Trophoblast cell (in vitro differentiated cells and primary cell): ENCODE measurements around the gene FAM120B.

Experiments
- DNase-seq, 2 donors: peaks; one replicate each; pipeline ENCODE4 v3.0.0-alpha.2; 2016
- H2AFZ ChIP-seq: 2 replicates; pipeline ENCODE4 v1.6.1; 2013; ENCODE audit warnings: low read length, moderate library complexity, mild to moderate bottlenecking; ENCODE audit not compliant: insufficient read depth, poor library complexity
- H2AK5ac ChIP-seq: 2 replicates; pipeline ENCODE4 v1.6.1; 2013; ENCODE audit warnings: mild to moderate bottlenecking, low read length
- H2BK120ac ChIP-seq: 2 replicates; pipeline ENCODE4 v1.6.1; 2013; ENCODE audit warnings: low read length, mild to moderate bottlenecking, moderate library complexity; ENCODE audit not compliant: insufficient read depth, poor library complexity
- H2BK12ac ChIP-seq: 2 replicates; pipeline ENCODE4 v1.6.1; 2013; ENCODE audit warnings: mild to moderate bottlenecking, low read length, moderate library complexity
- H2BK5ac ChIP-seq: 2 replicates; pipeline ENCODE4 v1.6.1; 2013; ENCODE audit warnings: low read length, low read depth, moderate library complexity, mild to moderate bottlenecking; ENCODE audit not compliant: poor library complexity
- H3K14ac ChIP-seq: 2 replicates; pipeline ENCODE4 v1.6.1; 2013; ENCODE audit warnings: mild to moderate bottlenecking, low read length
- H3K18ac ChIP-seq: 2 replicates; pipeline ENCODE4 v1.6.1; 2013; ENCODE audit warnings: mild to moderate bottlenecking, low read length
- H3K23ac ChIP-seq: 2 replicates; pipeline ENCODE4 v1.6.1; 2013; ENCODE audit warnings: low read length
- H3K27ac ChIP-seq: 2 replicates; pipeline ENCODE4 v1.5.1; 2013; ENCODE audit warnings: low read depth, mild to moderate bottlenecking, inconsistent platforms, low read length, moderate library complexity
- H3K27me3 ChIP-seq: 2 replicates; pipeline ENCODE4 v1.6.1; 2013; ENCODE audit warnings: inconsistent platforms, mild to moderate bottlenecking, low read length, moderate library complexity; ENCODE audit not compliant: insufficient read depth
- H3K36me3 ChIP-seq, 2 experiments: 1 replicate in 1 of 2; 2 replicates in 1 of 2; pipeline ENCODE4 v1.6.1; 2013; ENCODE audit warnings: low read length in 2 of 2, mild to moderate bottlenecking in 2 of 2, moderate library complexity in 1 of 2; ENCODE audit not compliant: insufficient read depth in 2 of 2, control insufficient read depth in 1 of 2
- H3K4ac ChIP-seq: 2 replicates; pipeline ENCODE4 v1.6.1; 2013; ENCODE audit warnings: low read depth, mild to moderate bottlenecking, low read length, moderate library complexity
- H3K4me1 ChIP-seq, 2 experiments: 1 replicate in 1 of 2; 2 replicates in 1 of 2; pipeline ENCODE4 v1.6.1; 2013; ENCODE audit warnings: low read length in 2 of 2, mild to moderate bottlenecking in 2 of 2, moderate library complexity in 1 of 2; ENCODE audit not compliant: insufficient read depth in 2 of 2, control insufficient read depth in 1 of 2
- H3K4me2 ChIP-seq: 2 replicates; pipeline ENCODE4 v1.6.1; 2013; ENCODE audit warnings: inconsistent platforms, mild to moderate bottlenecking, low read length, moderate library complexity
- H3K4me3 ChIP-seq: 2 replicates; pipeline ENCODE4 v1.5.1; 2013; ENCODE audit warnings: mild to moderate bottlenecking, low read depth, low read length, inconsistent platforms
- H3K79me1 ChIP-seq: one replicate; pipeline ENCODE4 v1.6.1; 2013; ENCODE audit warnings: low read length
- H3K79me2 ChIP-seq: 2 replicates; pipeline ENCODE4 v1.6.1; 2013; ENCODE audit warnings: low read length, mild to moderate bottlenecking; ENCODE audit not compliant: control insufficient read depth, insufficient read depth, poor library complexity
- H3K9ac ChIP-seq: 2 replicates; pipeline ENCODE4 v1.6.1; 2013; ENCODE audit warnings: mild to moderate bottlenecking, low read length
- H3K9me3 ChIP-seq: 2 replicates; pipeline ENCODE4 v1.6.1; 2013; ENCODE audit warnings: low read depth, mild to moderate bottlenecking, control low read depth, inconsistent platforms, low read length; ENCODE audit not compliant: insufficient read depth
- H4K12ac ChIP-seq: 2 replicates; pipeline ENCODE4 v1.6.1; 2013; ENCODE audit warnings: low read depth, mild to moderate bottlenecking, low read length, moderate library complexity
- H4K8ac ChIP-seq: 2 replicates; pipeline ENCODE4 v1.6.1; 2013; ENCODE audit warnings: low read depth, mild to moderate bottlenecking, low read length, moderate library complexity
- H4K91ac ChIP-seq: one replicate; pipeline ENCODE4 v1.6.1; 2013; ENCODE audit warnings: low read depth, mild to moderate bottlenecking, low read length, moderate library complexity
- WGBS: extraction: QIAGEN DNeasy Blood & Tissue Kit; methylation state at CpG from one replicate; pipeline ENCODE4 v1.1.7; 2013; ENCODE audit warnings: missing lambda C conversion rate; ENCODE audit not compliant: insufficient read length, insufficient coverage; ENCODE audit errors: extremely low coverage; 5-methylcytosine and 5-hydroxymethylcytosine counted together

Gene FAM120B

GRCh38 chr6:170415318-170415717, 108.8 kb downstream of the FAM120B start:
- H2BK120ac ChIP-seq: no peak overlapping the region
- H3K27me3 ChIP-seq: no peaks in the 10 kb centered on the region
- H2AK5ac ChIP-seq: no peak overlapping the region
- no peak overlapping the region for H4K12ac ChIP-seq
- H3K4ac ChIP-seq: no peak overlapping the region
- no peak overlapping the region for H3K14ac ChIP-seq
- no CpG with 5 or more reads among the region's 4 CpGs for WGBS
- no peaks in the 10 kb centered on the region for H3K4me1 ChIP-seq
- H3K18ac ChIP-seq: no peak overlapping the region
- H4K91ac ChIP-seq: no peak overlapping the region
- no peak overlapping the region for H3K27ac ChIP-seq
- H3K4me2 ChIP-seq: no peak overlapping the region
- H3K4me3 ChIP-seq: no peak overlapping the region
- H3K9ac ChIP-seq: no peak overlapping the region
- no peak overlapping the region for H4K8ac ChIP-seq
- H3K79me1 ChIP-seq: no peaks in the 10 kb centered on the region
- H2BK12ac ChIP-seq: no peak overlapping the region
- H3K23ac ChIP-seq: no peak overlapping the region
- H2BK5ac ChIP-seq: no peak overlapping the region
- H2AFZ ChIP-seq: no peak overlapping the region
- no peak for DNase-seq
- H3K79me2 ChIP-seq: no peaks in the 10 kb centered on the region
- H3K36me3 ChIP-seq: no peaks in the 10 kb centered on the region
- no peaks in the 10 kb centered on the region for H3K9me3 ChIP-seq

- no peak overlapping the region for H2BK12ac ChIP-seq
- H3K36me3 ChIP-seq: no peaks in the 10 kb centered on the region
- H3K14ac ChIP-seq: no peak overlapping the region
- H2AK5ac ChIP-seq: no peak overlapping the region
- no peaks in the 10 kb centered on the region for H3K27me3 ChIP-seq
- H3K23ac ChIP-seq: no peak overlapping the region
- no peak overlapping the region for H2BK5ac ChIP-seq
- no peak for DNase-seq
- no peak overlapping the region for H2AFZ ChIP-seq
- no peak overlapping the region for H2BK120ac ChIP-seq
- WGBS: no CpG with 5 or more reads among the region's 8 CpGs
- no peaks in the 10 kb centered on the region for H3K4me1 ChIP-seq
- H3K79me2 ChIP-seq: no peaks in the 10 kb centered on the region
- no peaks in the 10 kb centered on the region for H3K79me1 ChIP-seq
- H3K4me3 ChIP-seq: no peak overlapping the region
- no peak overlapping the region for H3K4me2 ChIP-seq
- no peak overlapping the region for H3K27ac ChIP-seq
- H3K4ac ChIP-seq: no peak overlapping the region
- no peak overlapping the region for H3K18ac ChIP-seq
- no peak overlapping the region for H3K9ac ChIP-seq
- H3K9me3 ChIP-seq: no peaks in the 10 kb centered on the region
- no peak overlapping the region for H4K8ac ChIP-seq
- H4K91ac ChIP-seq: no peak overlapping the region
- H4K12ac ChIP-seq: no peak overlapping the region
Observed at GRCh38 chr6:170416303-170416702, 109.7 kb downstream of the FAM120B start.

- no peak overlapping the region for H3K23ac ChIP-seq
- H3K4me1 ChIP-seq: no peaks in the 10 kb centered on the region
- no peaks in the 10 kb centered on the region for H3K27me3 ChIP-seq
- H2BK12ac ChIP-seq: no peak overlapping the region
- H3K27ac ChIP-seq: no peak overlapping the region
- H3K4me3 ChIP-seq: no peak overlapping the region
- no peak overlapping the region for H3K4me2 ChIP-seq
- no peak overlapping the region for H4K8ac ChIP-seq
- H2AK5ac ChIP-seq: no peak overlapping the region
- no peaks in the 10 kb centered on the region for H3K36me3 ChIP-seq
- no peak overlapping the region for H3K18ac ChIP-seq
- H3K79me1 ChIP-seq: no peaks in the 10 kb centered on the region
- H3K79me2 ChIP-seq: no peaks in the 10 kb centered on the region
- no peak overlapping the region for H3K14ac ChIP-seq
- H3K4ac ChIP-seq: no peak overlapping the region
- no peaks in the 10 kb centered on the region for H3K9me3 ChIP-seq
- H3K9ac ChIP-seq: no peak overlapping the region
- no peak for DNase-seq
- H4K12ac ChIP-seq: no peak overlapping the region
- H2BK120ac ChIP-seq: no peak overlapping the region
- no peak overlapping the region for H2BK5ac ChIP-seq
- WGBS: no CpG with 5 or more reads among the region's 10 CpGs
- H2AFZ ChIP-seq: no peak overlapping the region
- H4K91ac ChIP-seq: no peak overlapping the region
Observed at GRCh38 chr6:170416959-170417606, 110.5 kb downstream of the FAM120B start.

- no peaks in the 10 kb centered on the region for H3K9me3 ChIP-seq
- no peak overlapping the region for H3K27ac ChIP-seq
- H3K27me3 ChIP-seq: no peaks in the 10 kb centered on the region
- H2AFZ ChIP-seq: no peak overlapping the region
- H2AK5ac ChIP-seq: no peak overlapping the region
- no peak for DNase-seq
- no peaks in the 10 kb centered on the region for H3K36me3 ChIP-seq
- no peak overlapping the region for H3K14ac ChIP-seq
- H3K4me1 ChIP-seq: peaks cover under 1% of the 10 kb centered on the region in 2 experiments
- H4K91ac ChIP-seq: no peak overlapping the region
- no peak overlapping the region for H2BK120ac ChIP-seq
- no peak overlapping the region for H3K18ac ChIP-seq
- no CpG with 5 or more reads among the region's 9 CpGs for WGBS
- H3K4me3 ChIP-seq: no peak overlapping the region
- no peak overlapping the region for H4K8ac ChIP-seq
- H3K9ac ChIP-seq: no peak overlapping the region
- no peak overlapping the region for H3K4me2 ChIP-seq
- H3K4ac ChIP-seq: no peak overlapping the region
- no peaks in the 10 kb centered on the region for H3K79me1 ChIP-seq
- H2BK12ac ChIP-seq: no peak overlapping the region
- no peak overlapping the region for H2BK5ac ChIP-seq
- H3K79me2 ChIP-seq: no peaks in the 10 kb centered on the region
- H4K12ac ChIP-seq: no peak overlapping the region
- H3K23ac ChIP-seq: no peak overlapping the region
Observed at GRCh38 chr6:170417881-170418280, 111.3 kb downstream of the FAM120B start.
